ENCODE results near the gene COLGALT1.

COLGALT1 gene

DNA sequence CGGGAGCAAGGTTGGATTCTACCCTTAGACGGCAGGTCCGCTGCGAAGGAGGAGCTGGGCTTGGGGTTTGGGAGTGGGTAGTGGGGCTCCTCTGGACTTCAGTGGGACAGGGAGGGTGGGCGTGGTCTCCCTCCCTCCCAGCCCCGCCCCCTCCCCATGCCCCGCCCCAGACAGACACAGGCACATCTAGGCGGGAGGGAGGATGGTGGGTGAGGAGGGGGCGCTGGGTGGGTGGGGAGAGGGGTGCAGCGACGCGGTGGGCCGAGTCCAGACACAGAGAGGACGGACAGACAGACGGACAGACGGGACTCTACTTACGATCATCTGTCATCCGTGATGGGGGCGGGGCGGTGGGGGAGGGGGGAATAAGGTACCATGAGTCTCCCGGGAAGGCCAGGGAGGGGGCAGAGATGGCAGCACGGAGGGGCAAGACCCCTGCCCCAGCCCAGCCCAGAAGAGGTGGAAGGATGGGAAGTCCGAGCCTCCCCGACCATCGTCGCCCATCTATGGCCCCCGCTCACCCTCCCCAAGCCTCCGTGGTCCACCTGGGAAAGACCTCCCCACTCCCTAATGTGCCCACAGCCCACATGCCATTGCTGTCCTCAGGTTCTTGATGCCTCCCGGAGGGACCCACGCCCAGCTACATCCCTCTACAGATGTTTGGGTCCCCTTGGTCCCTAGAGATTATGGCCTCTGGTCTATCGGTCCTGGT lies 67.9 kb downstream of the COLGALT1 start:
- no peak for DNase-seq (ENCODE audit: low spot score)

- no peak for DNase-seq (ENCODE audit: low spot score)
These were observed 69.0 kb downstream of the COLGALT1 start for GRCh38 chr19:17624314-17624991.

DNA sequence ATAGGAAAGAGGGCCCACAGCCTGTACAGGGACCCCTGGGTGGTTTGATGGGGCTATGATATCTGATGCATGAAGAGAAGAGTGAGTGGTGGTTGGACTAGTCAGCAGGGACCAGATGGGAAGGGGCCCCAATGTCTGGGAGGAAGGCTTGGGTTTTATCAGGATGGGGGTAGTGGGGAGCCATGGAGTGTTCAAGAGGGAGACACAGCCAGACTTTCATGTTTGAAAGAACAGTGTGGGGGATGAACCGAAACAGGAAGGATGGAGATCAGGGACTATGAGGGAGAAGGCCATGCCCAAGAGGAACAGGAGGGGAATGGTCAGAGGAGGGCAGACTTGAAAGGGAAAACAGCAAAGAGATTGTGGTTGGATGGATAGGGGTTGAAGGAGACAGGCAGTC lies 69.6 kb downstream of the COLGALT1 start:
- no peak for DNase-seq (ENCODE audit: low spot score)

- no peak for DNase-seq (ENCODE audit: low spot score)
These were observed 70.5 kb downstream of the COLGALT1 start for GRCh38 chr19:17625980-17626379.

GRCh38 chr19:17626456-17627015 lies 71.1 kb downstream of the COLGALT1 start:
- DNase-seq (ENCODE audit: low spot score), result no peak

GRCh38 chr19:17627161-17627560 lies 71.7 kb downstream of the COLGALT1 start:
- DNase-seq (ENCODE audit: low spot score), result no peak

DNA sequence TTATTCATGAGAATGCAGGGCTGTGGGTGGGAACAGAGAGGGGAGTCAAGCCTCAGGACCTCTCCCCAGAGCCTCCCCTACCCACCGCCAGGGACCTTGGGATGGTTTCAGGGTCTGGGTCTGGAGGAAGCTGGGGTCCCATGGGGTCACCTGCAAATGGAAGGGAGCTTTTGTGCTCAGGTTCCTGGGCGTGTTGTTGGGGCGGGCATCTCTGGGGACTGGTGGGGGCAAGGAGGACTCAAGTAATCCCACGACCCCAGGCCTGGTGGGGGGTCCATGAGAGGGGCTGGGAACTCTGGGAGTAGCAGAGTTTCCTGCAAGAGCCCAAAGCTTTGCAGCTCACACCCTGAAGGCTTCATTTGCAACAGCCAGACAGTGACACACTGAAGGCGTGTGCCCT lies 72.5 kb downstream of the COLGALT1 start:
- no peak for DNase-seq (ENCODE audit: low spot score)

DNA sequence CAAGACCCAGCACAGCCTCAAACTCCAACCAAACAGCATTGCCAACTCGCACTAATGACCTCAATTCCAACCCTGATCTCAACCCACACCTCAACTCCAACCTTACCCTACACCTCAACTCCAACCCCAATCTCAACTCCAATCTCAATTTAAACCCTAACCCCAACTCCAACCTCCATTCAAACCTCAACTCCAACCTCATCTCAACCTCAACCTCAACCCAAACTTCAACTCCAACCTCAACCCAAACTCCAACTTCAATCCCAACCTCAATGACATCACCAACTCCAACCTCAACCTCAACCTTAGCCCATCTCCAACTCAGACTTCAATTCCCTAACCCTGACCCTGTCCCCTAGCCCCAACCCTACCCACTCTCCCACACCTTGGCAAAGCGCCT lies 74.3 kb downstream of the COLGALT1 start:
- no peak for DNase-seq (ENCODE audit: low spot score)

- no peak for DNase-seq (ENCODE audit: low spot score)
These were observed 77.1 kb downstream of the COLGALT1 start for GRCh38 chr19:17632577-17632976.
